Occipital lobe (tissue), 2 donors: ENCODE results near the gene CTCFL. TPM values are rescaled to one million over a fixed set of nuclear protein-coding genes. Genes with fewer than 3 reads are reported as not detected.
"Not testable (repeated sequence)": the region's sequence is repeated elsewhere in the genome, so short reads cannot be mapped to it uniquely, and the experiment has no call there.

ENCODE experiments used
- DNase-seq: peaks from one replicate; lab custom pipeline; 2025; lab: John Stamatoyannopoulos, UW
- total RNA-seq: library from RNA; depleted of rRNA; stranded (reverse); fragments of >200 nt; gene quantifications from one replicate; pipeline ENCODE4 v1.2.3, GENCODE V29; 2014

Gene CTCFL
- total RNA-seq, 1 donor from 2014 or later, result not detected

GRCh38 chr20:57536771-57537724 lies 12.1 kb upstream of the CTCFL start:
- no peak for DNase-seq

DNA sequence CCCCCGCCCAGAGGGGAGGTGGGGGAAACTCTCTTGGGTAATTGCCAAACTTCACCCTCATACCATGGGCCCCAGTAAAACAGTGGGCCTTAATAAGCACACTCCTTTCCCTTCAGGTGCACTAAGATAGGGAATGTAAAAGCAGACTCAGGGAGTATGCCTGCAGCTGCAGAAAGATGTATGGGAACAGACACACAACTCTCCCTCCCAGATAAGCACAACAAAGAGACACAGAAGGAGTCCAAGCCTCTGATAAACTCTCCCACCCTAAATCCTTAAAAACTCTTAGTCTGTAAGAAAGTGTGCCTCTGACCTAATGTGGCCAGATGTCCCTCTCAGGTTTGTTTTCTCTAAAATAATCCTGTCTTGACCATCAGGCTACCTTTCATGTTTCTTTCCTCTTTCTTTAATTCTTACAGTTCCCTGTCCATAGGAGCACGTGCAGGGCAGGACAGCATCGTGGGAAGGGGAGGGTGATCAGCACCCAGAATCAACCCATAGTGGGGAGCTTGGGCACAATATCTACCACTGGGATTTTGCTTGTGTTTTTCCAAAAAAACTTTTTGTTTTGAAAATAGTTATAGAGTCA lies 11.3 kb upstream of the CTCFL start:
- no peak for DNase-seq

GRCh38 chr20:57535297-57535696 lies 10.4 kb upstream of the CTCFL start:
- DNase-seq, result no peak

DNA sequence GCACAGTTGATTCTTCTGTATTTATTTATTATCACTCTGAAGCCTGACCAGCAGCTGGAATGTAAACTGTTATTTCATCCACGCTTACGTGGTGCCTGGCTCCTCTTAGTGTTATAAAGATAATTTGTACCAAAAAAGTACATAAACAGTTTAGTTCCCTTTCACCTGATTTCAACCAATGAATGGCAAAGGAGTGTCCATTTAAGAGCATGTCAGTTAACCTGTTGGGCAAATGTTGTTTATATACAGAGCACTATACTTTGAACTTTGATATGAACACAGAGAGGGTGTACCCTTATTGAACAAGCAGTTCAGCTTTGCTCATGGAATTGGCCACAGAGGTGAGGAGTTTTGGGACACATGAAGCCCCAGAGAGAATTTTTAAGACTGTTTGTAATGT lies 7.2 kb upstream of the CTCFL start:
- no peak for DNase-seq

DNA sequence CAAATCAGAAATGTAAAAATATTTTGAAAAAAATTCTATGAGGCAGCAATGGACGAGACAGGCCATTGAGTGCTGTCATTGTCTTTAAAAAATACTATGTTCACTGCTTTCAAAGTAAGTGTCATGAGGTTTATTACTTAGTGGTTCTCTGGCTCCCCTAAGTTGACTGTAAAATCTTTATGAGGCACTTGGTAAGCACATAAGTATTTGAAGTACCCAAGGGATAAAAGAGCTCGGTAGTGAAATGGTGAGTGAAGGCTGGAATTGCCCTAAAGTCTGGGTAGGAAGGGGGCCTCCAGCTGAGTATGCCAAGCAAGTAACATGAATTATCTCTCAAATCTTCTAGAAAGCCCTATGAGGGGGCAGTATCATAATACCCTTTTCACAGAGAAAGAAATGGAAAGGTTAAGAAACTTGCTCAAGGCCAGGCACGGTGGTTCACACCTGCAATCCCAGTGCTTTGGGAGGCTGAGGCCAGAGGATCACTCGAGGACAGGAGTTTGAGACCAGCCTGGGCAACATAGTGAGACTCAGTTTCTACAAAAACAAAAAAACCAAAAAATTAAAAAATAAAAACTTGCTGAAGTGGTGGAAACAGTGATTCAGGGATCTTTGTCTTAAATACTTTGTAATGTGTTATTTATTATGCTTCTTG lies 5.5 kb upstream of the CTCFL start:
- DNase-seq, result no peak

GRCh38 chr20:57529810-57530209 lies 4.9 kb upstream of the CTCFL start:
- no peak for DNase-seq

GRCh38 chr20:57529160-57529585 lies 4.2 kb upstream of the CTCFL start:
- DNase-seq, result no peak

GRCh38 chr20:57528148-57528547 lies 3.2 kb upstream of the CTCFL start:
- no peak for DNase-seq

DNA sequence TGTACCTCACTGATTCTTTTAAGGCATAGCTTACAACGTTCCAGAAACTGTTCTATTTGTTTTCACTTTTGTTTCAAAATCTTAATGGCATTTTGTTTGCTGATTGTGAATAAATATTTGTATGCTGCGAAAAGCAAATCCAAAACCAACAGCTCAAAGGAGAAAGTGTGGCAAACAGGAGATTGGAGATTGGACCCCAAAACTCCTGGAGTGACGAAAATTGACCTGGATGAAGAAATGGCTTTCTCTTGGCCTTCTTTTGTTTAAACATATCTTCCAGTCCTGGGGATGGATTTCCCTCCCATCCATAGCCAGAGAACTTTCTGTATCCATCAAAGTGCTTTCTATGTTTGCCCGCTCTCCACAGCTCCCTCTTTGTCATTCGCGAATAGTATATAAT lies 2.8 kb upstream of the CTCFL start:
- no peak for DNase-seq

DNA sequence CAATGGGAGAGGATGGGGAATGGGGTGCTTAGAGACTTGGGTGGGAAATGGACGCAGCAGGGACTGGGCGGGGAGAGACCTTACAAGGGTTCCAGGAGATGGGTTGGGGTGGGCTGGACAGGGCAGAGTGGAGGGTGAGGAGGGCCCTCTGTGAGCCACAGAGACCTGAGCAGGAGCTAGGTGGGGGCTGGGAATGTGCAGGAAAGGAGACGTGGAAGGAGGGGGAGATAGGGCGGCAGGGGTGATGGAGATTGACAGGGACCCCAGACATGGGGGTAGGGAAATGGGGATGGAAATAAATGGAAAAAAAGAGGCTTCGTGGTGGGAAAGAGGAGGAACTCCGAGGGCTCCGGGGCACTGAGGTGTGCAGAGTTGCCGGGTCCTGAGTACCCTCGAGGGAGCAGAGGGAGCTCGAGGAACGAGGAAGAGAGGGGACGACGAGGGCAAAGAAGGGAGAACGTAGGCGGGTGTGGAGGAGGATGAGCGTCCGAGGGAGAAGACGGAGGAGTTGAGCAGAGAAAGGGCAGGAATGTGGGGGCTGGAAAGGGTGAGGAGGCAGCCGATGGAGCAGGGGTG lies 2.0 kb upstream of the CTCFL start:
- no peak for DNase-seq

GRCh38 chr20:57526087-57526884 lies 1.3 kb upstream of the CTCFL start:
- DNase-seq, result no peak

DNA sequence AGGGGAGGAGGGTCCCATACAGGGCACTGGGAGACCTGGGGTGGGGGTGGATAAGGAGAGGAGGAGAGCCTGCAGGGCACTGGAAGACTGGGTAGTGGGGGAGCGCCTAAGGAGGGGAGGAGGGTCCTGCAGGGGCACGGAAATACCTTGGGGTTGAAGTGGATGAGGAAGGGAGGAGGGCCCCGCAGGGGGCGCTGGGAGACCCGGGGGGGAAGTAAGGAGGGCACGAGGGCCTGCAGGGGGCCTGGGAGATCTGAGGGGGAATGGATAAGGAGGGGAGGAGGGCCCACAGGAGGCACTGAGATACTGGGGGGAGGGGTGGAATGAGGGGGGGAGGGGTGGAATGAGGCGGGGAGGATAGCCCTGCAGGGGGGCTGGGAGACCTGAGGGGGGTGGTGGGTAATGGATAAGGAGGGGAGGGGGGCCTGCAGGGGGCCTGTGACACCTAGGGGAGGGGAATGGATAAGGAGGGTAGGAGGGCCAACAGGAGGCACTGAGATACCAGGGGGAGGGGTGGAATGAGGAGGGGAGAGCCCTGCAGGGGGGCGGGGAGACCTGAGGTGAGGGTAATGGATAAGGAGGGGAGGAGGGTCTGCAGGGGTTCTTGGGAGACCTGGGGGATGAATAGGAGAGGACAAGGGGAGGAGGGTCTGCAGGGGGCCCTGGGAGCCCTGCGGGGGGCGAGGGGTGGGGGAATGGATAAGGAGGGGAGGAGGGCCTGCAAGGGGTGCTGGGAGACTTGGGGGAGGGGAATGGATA lies 567 bp upstream of the CTCFL start:
- DNase-seq, result no peak

- DNase-seq, result no peak
These were observed 1.2 kb downstream of the CTCFL start for GRCh38 chr20:57523782-57524181.

- no peak for DNase-seq
These were observed 2.4 kb downstream of the CTCFL start for GRCh38 chr20:57522380-57523140.

GRCh38 chr20:57517904-57518303 lies 7.0 kb downstream of the CTCFL start:
- no peak for DNase-seq

DNA sequence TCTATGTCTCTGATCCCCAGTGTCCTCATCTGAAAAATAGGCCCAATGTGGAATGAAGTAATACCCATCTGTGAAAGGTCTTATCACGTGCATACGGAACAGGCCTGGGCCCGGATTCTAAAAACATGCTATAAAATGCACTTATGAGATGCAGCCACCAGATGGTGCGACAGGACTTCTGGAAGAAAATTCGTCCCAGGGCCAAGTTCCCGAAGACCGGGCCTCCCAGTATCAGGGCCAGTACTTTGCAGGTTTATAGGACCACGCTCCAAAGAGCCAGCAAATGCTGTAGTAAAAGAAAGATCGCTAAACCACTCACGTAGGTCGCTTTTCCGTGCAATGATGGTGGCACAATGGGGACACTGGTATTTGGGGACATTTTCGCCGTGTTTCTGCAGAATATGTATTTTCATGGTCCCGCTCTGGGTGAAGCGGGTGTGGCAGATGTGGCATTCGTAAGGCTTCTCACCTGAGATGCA lies 10.6 kb downstream of the CTCFL start:
- no peak for DNase-seq

DNA sequence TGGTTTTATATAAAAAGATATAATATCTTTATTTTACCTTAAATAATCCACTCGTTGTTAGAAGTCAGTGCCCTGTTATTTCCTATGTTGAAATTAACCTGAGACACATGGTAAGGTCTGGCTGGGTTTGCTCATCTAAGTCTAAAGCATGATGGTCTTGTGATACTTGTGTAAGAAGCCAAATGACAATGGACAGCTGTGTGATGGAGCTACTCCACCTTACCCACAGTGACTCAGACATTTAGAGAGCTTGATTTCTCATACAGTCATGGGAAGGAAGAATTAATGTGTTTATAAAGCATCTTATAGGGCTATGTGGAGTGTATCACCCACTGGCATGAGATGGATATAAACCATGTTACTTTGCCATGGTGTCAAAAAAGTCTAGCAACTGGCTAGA lies 11.7 kb downstream of the CTCFL start:
- DNase-seq, result no peak

- DNase-seq, result no peak
These were observed 12.5 kb downstream of the CTCFL start for GRCh38 chr20:57512432-57512831.

DNA sequence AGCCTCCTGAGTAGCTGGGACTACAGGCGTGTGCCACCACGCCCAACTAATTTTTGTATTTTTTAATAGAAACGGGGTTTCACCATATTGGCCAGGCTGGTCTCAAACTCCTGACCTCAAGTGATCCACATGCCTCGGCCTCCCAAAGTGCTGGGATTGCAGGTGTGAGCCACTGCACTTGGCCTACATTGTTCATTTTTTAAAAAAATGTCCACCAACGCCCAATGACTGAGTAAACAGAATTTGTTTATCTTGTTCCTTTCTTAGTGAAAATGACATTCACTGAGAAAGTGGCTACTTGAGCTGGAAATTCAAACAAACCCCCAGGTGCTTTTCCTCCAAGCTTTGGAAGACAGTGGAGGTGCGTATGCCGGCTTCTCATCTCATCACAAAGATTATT lies 13.2 kb downstream of the CTCFL start:
- not testable (repeated sequence) for DNase-seq
